ENCODE measurements around the gene CLEC4C. TPM values are rescaled to one million over a fixed set of nuclear protein-coding genes. Genes with fewer than 3 reads are reported as not detected.
"Not testable (repeated sequence)": the region's sequence is repeated elsewhere in the genome, so short reads cannot be mapped to it uniquely, and the experiment has no call there.

CLEC4C gene
- total and polyA plus RNA-seq, 7 donors, result not detected

DNA sequence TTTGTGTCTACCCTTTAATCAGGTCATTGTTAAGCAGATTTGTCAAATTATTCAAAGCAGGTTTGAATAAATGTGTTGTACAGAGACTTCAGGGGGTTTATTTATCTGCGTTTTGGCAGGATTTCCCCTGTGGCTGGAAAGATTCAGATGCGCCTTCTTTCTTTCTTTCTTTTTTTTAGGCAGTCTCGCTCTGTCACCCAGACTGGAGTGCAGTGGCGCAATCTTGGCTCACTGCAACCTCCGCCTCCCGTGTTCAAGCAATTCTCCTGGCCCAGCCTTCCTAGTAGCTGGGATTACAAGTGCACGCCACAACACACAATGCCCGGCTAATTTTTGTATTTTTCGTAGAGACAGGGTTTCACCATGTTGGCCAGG is 11.6 kb upstream of the CLEC4C start:
- no peak for ATAC-seq
- H3K9me3 ChIP-seq, result no peaks in the 10 kb centered on the region
- no peak for DNase-seq
- no peaks in the 10 kb centered on the region for H3K27me3 ChIP-seq (ENCODE audit: insufficient read depth in 3 of 3, low read length in 2 of 3)
- TF ChIP-seq CTCF (IDR thresholded peaks at IDR 0.05), result no peak
- H3K4me3 ChIP-seq, result no peak overlapping the region
- H3K27ac ChIP-seq, result no peak overlapping the region
- WGBS, 3 donors, result 56 to 66% (median 65%) methylated on average over 9 of the region's 9 CpGs
- intact Hi-C loops (cut with DNase I), result no loop called here
- no peaks in the 10 kb centered on the region for H3K36me3 ChIP-seq (ENCODE audit: insufficient read depth in 1 of 2, low read depth in 1 of 2)
- H3K4me1 ChIP-seq, result no peaks in the 10 kb centered on the region

- H3K4me1 ChIP-seq, result no peaks in the 10 kb centered on the region
- TF ChIP-seq CTCF (IDR thresholded peaks at IDR 0.05), result no peak
- 55 to 64% (median 57%) methylated on average over 2 of the region's 2 CpGs for WGBS, 3 donors
- ATAC-seq (no peak), DNase-seq (no peak)
- H3K4me3 ChIP-seq, result no peak overlapping the region
- H3K9me3 ChIP-seq, result no peaks in the 10 kb centered on the region
- H3K36me3 ChIP-seq (ENCODE audit: insufficient read depth in 1 of 2, low read depth in 1 of 2), result no peaks in the 10 kb centered on the region
- intact Hi-C loops (cut with DNase I), result no loop called here
- H3K27me3 ChIP-seq (ENCODE audit: insufficient read depth in 3 of 3, low read length in 2 of 3), result no peaks in the 10 kb centered on the region
- H3K27ac ChIP-seq, result no peak overlapping the region
These were observed 9.8 kb upstream of the CLEC4C start for GRCh38 chr12:7756993-7757392.

DNA sequence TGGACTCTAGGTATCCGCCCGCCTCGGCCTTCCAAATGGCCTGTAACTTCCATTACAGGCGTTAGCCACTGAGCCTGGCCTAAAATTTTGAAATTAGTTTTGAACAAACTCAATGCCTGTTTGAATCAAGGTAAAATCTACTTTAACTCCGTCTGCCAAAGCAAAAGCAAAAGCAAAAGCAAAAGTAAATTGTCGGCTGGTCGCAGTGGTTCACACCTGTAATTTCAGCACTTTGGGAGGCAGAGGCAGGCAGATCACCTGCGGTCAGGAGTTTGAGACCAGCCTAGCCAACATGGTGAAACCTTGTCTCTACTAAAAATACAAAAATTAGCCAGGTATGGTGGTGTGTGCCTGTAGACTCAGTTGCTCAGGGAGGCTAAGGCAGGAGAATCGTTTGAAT is 8.5 kb upstream of the CLEC4C start:
- H3K4me3 ChIP-seq; H3K36me3 ChIP-seq (ENCODE audit: insufficient read depth in 1 of 2, low read depth in 1 of 2); H3K9me3 ChIP-seq; ATAC-seq; H3K27me3 ChIP-seq (ENCODE audit: insufficient read depth in 3 of 3, low read length in 2 of 3); intact Hi-C loops (cut with DNase I); H3K27ac ChIP-seq; DNase-seq; H3K4me1 ChIP-seq: not testable (repeated sequence)
- 87 to 96% (median 90%) methylated on average over 9 of the region's 9 CpGs for WGBS, 3 donors

GRCh38 chr12:7751941-7752922 is 5.1 kb upstream of the CLEC4C start:
- 90 to 94% (median 94%) methylated on average over 28 to 41 of the region's 48 CpGs for whole genome bisulfite sequencing, 3 donors
- DNase-seq; H3K4me3 ChIP-seq; H3K27ac ChIP-seq; intact Hi-C loops (cut with DNase I); H3K4me1 ChIP-seq; ATAC-seq; H3K36me3 ChIP-seq (ENCODE audit: insufficient read depth in 1 of 2, low read depth in 1 of 2); H3K27me3 ChIP-seq (ENCODE audit: insufficient read depth in 3 of 3, low read length in 2 of 3); H3K9me3 ChIP-seq: not testable (repeated sequence)

DNA sequence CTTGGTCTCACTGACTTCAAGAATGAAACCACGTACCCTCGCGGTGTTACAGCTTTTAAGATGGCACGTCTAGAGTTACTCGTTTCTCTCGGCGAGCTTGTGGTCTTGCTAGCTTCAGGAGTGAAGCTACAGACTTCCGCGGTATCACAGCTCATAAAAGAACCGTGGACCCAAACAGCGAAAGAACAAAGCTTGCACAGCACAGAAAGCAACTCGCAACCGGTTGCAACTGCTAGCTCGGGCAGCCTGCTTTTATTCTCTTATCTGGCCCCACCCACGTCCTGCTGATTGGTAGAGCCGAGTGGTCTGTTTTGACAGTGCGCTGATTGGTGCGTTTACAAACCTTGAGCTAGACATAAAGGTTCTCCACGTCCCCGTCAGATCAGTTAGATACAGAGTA is 4.2 kb upstream of the CLEC4C start:
- WGBS, 3 donors, result 83 to 89% (median 83%) methylated on average over 20 of the region's 20 CpGs
- no peak for TF ChIP-seq CTCF (IDR thresholded peaks at IDR 0.05)
- ATAC-seq, result no peak
- no peaks in the 10 kb centered on the region for H3K9me3 ChIP-seq
- H3K4me1 ChIP-seq, result no peaks in the 10 kb centered on the region
- intact Hi-C loops (cut with DNase I), result no loop called here
- H3K4me3 ChIP-seq, result no peak overlapping the region
- no peaks in the 10 kb centered on the region for H3K27me3 ChIP-seq (ENCODE audit: insufficient read depth in 3 of 3, low read length in 2 of 3)
- H3K27ac ChIP-seq, result no peak overlapping the region
- no peaks in the 10 kb centered on the region for H3K36me3 ChIP-seq (ENCODE audit: insufficient read depth in 1 of 2, low read depth in 1 of 2)
- no peak for DNase-seq

Measured in psoas muscle (tissue), 8 donors.